ENCODE data around the gene ANKIB1.
"Not testable (repeated sequence)": the region's sequence is repeated elsewhere in the genome, so short reads cannot be mapped to it uniquely, and the experiment has no call there.

ANKIB1 gene, protein sequence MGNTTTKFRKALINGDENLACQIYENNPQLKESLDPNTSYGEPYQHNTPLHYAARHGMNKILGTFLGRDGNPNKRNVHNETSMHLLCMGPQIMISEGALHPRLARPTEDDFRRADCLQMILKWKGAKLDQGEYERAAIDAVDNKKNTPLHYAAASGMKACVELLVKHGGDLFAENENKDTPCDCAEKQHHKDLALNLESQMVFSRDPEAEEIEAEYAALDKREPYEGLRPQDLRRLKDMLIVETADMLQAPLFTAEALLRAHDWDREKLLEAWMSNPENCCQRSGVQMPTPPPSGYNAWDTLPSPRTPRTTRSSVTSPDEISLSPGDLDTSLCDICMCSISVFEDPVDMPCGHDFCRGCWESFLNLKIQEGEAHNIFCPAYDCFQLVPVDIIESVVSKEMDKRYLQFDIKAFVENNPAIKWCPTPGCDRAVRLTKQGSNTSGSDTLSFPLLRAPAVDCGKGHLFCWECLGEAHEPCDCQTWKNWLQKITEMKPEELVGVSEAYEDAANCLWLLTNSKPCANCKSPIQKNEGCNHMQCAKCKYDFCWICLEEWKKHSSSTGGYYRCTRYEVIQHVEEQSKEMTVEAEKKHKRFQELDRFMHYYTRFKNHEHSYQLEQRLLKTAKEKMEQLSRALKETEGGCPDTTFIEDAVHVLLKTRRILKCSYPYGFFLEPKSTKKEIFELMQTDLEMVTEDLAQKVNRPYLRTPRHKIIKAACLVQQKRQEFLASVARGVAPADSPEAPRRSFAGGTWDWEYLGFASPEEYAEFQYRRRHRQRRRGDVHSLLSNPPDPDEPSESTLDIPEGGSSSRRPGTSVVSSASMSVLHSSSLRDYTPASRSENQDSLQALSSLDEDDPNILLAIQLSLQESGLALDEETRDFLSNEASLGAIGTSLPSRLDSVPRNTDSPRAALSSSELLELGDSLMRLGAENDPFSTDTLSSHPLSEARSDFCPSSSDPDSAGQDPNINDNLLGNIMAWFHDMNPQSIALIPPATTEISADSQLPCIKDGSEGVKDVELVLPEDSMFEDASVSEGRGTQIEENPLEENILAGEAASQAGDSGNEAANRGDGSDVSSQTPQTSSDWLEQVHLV

DNA sequence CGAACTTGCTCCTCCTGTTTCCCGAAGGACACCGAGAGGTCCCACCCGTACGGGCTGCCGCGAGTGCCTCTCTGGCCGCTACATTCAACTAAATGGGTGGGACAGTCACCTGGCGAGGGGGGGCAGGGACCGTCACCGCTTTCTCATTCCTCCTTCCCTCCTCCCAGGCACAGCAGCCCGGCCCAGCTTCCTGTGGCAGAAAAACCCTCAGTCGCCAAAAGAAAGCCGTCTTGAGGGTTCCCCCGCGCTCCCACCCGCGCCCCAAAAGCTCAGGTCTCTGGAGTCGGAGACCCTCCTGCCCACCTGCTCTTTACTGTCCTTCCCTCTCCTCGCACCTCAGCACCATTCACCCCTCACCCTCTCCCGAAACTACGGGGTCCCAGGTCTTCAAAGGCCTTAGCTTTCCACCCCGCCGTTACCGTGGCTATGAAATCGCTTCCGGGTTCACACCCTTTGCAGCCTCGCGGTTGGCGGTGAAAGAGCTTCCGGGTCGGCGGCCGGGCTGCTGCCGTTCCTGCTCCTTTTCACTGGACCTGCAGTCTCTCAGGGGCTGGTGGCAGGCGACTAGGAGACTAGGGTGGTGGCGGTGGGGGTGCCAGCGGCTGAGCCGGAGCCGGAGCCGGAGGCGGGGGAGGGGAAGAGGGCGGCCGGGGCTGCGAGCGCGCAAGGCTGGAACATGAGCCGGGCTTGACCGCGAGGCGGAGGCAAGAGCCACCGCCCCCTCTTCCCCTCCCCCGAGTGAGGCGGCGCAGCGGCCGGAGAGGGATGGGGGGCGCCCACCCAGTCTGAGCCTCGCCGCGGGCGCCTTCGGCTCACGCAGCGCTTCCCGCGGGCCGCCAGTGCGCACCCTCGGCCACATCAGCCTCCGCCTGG, at the start of gene ANKIB1, which contains the start of gene KRIT1:
TSS of gene ANKIB1 (plus strand) at position 488 of the 873 bp plus-strand sequence. CDS start 49,005 bp downstream, outside the sequence.
TSS of gene KRIT1 (minus strand) at position 428 of the 873 bp plus-strand sequence. CDS start 3,779 bp downstream, outside the sequence.
- peak; percentile 83 to 88 for DNase-seq

DNA sequence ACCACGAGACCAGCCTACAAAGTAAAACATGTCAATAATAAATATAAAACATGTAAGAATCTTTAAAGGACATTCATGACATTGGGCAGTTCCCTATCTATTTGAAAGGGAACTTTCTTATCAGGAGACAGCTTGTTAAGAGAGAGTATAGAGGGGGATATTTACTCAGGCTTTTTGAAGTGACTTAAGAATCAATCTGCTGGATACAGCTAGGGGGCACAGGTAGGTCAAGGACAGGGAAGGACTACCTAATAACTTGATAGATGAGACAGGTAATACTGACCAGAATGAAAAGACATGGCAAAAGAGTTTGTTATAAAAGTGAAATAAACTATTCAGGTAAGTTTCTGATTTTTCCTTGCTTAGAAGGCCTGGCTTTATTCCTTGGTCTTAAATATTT, 45.0 kb upstream of the ANKIB1 start:
- no peak for DNase-seq

DNA sequence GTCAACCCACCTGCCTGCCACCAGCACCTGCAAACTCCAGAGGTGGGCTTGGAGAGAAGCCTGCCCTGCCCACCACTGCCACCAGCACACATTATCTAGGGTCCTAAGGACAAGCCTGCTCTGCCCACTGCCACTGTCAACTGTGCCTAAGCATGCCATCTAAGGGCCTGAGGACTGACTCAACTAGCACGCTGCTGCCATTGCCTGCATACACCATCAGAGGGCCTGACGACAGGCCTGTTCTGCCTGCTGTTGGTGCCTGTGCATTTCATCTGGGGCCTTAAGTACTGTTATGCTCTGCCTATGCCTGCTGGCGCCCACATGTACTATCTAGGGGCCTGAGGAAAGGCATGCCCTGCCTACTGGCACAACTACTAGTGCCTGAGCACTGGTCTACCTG, 39.8 kb upstream of the ANKIB1 start:
- DNase-seq: no peak

DNA sequence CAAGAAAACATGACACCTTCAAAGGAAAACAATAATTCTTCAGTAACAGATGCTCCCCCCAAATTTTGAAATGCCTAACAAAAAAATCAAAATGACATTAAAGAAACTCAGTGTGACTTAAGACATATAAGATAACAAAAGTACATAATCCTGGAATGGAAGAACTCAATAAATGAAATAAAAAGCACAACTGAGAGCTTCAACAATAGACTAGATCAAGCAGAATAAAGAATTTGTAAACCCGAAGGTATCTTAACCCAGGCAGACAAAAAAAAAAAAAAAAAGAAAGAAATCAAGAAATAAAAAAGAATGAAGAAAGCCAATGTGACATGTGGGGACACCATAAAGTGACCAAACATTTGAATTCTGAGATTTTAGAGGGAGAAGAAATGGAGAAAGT, 39.1 kb upstream of the ANKIB1 start:
- no peak for DNase-seq

DNA sequence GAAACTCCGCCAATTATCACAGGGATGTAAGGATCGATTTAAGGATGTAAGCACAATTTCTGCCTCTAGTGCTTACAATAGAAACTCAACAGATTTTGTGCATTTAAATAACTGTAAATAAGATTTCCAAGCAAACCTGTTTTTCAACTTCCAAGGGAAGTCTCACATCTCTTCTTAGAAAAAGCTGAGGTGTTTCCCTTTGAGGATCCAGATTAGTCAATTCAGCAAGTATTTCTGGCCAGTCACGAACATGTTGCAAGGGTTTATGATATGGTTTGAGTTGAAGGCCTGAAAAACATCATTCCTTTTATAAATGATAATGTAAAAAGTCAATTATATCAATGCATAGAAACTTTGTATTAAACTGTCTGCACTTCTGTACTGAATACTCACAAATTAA, 24.0 kb upstream of the ANKIB1 start:
- DNase-seq: no peak

DNA sequence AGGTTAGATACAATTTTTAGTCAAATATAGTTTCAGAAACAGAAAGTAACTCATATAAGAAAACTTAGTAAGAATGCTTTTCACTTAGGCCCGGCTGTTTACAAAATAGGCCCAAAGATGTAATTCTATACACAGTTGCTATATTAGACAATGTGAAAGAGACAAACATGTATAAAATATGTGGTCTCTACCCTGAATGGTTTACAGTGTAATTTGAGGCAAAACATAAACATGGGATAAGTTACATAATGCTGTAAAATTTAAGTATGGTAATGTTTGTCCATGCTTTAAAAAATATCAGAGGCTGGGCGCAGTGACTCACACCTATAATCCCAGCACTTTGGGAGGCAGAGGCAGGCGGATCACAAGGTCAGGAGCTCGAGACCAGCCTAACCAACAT, 18.8 kb upstream of the ANKIB1 start:
- no peak for DNase-seq

- DNase-seq: no peak
Observed at GRCh38 chr7:92228100-92228499, 17.7 kb upstream of the ANKIB1 start.

- no peak for DNase-seq
Observed at GRCh38 chr7:92228742-92229141, 17.0 kb upstream of the ANKIB1 start.

- DNase-seq: no peak
Observed at GRCh38 chr7:92230547-92230946, 15.2 kb upstream of the ANKIB1 start.

GRCh38 chr7:92242972-92243371, 2.8 kb upstream of the ANKIB1 start:
- DNase-seq: no peak

GRCh38 chr7:92244808-92245486, 827 bp upstream of the ANKIB1 start:
- DNase-seq: no peak

DNA sequence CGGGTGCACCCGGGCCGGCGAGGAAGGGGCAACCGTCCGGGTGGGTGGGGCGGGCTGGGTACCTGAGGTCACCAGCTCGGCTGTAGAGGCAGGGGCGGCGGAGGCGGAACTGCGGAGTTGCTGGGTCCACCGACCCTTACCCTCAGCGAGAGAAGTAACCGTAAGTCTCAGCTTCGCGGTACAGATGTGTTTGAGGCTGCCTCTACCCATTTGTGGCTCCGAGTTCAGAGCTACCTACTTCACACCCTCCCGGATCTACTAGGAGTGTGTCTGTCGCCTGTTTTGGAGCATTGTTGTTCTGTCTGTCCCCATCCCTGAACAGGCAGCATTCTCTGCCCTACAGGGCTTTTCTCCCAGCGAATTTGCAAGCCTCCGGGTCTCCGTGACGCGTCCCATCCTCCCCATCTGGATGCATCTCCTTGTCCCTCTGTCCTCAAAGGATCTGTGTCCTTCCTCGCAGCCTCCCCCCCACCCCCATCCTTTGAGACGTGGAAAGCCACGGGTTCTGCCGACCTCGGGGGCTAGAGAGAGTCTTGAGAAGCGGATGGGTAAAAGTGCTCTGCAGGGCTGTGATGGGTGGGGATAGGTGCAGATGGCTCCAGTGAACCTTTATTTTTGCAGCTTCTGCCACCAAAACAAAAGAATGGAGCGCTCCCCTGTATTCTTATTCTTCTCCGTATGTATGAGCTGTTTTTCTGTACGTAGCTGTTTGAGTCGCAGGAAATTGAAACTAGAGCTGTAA, 757 bp downstream of the ANKIB1 start:
- peak in 1 of 2 experiments; percentile 38 for DNase-seq

- DNase-seq: no peak
Observed at GRCh38 chr7:92250603-92251002, 4.8 kb downstream of the ANKIB1 start.

GRCh38 chr7:92251181-92251580, 5.4 kb downstream of the ANKIB1 start:
- DNase-seq: no peak

- no peak for DNase-seq
Observed at GRCh38 chr7:92253251-92253650, 7.5 kb downstream of the ANKIB1 start.

DNA sequence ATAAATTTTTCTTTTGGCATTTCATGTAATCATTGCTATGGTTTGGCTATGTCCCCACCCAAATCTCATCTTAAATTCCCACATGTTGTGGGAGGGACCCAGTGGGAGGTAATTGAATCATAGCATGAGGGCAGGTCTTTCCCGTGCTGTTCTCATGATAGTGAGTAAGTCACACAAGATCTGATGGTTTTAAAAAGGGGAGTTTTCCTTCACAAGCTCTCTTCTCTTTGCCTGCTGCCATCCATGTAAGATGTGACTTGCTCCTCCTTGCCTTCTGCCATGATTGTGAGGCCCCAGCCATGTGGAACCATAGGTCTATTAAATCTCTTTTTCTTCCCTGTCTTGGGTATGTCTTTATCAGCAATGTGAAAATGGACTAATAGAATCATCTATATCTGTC, 9.0 kb downstream of the ANKIB1 start:
- not testable (repeated sequence) for DNase-seq

- DNase-seq: no peak
Observed at GRCh38 chr7:92255308-92255707, 9.5 kb downstream of the ANKIB1 start.

DNA sequence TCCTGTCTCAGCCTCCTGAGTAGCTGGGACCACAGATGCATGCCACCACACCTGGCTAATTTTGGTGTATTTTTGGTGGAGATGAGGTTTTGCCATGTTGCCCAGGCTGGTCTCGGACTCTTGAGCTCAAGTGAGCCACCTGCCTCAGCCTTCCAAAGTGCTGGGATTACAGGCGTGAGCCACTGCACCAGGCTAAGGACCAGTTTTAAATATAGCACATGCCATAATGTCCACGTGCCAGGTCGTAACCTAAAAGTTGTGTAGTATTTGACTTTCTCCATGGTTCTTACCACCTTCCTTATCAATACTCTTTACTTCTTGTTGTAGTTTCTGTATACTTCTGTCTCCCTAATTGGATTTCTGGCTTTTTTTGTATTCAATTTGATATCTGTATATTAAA, 13.3 kb downstream of the ANKIB1 start:
- no peak for DNase-seq

GRCh38 chr7:92259610-92260247, 14.0 kb downstream of the ANKIB1 start:
- DNase-seq: no peak

DNA sequence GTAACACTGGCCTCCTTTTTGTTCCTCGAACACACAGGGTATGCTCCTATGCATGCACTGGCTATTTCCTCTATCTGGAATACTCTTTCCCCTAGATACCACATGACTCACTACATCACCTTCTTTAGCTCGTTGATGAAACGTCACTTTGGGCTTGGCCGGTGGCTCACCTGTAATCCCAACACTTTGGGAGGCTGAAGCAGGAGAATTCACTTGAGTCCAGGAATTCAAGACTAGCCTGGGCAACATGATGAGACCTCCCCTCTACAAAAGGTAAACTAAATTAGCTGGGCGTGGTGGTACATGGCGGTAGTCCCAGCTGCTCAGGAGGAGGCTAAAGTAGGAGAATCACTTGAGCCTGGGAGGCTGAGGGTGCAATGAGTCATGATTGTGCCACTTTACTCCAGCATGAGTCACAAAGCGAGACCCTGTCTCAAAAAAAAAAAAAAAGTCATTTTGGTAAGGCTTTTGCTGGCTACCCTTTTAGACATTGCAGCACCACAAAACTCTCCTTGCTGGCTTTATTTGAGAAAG, 14.5 kb downstream of the ANKIB1 start:
- DNase-seq: no peak
